Measurements from ENCODE around the gene TRAF3IP3.
A peak's percentile ranks its signal among the peaks of the same experiment; 100 is the strongest.

The TRAF3IP3 gene

DNA sequence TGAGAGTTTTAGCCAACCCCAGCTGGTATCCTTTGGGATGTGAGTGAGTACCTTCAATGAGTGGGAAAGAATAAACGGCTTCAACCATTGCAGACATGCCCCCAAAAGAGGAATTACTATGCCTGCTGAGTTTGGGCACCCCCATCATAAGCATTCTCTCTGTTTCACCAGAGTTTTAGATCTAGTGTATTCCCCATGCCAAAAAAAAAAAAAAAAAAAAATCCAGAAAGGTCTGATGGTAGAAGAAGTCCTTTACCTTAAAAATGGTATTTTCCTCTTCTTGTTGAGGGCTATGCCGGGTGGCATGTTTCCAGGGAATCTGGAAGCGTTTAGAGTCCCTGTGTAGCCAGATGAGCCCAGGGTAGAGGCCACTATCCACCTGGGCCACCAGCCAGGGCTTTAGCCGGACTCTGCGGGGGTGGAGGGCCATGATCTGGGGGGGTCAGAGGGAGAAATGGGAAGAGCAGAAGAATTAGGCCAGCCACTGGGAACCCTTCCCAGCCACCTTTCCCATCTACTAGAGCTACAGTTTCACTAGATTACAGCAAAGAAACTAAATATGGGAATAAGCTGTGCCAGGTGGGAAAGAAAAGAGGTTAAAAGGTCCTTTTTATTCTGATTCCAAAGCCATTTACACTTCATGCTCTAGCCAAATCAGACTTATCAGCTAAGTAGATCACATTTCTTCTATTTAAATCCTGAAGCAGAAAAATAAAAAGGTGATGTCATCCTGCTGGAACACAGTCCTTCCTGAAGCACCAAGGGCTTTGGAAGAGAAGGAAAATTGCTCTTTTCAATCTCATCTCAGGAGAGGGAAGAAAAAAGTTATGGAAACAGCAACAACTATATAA, 45.4 kb downstream of the TRAF3IP3 start:
- ATAC-seq, result no peak

- no peak for ATAC-seq
These were observed 46.4 kb downstream of the TRAF3IP3 start for GRCh38 chr1:209802117-209802779.

GRCh38 chr1:209802780-209803152, 46.9 kb downstream of the TRAF3IP3 start:
- ATAC-seq, result no peak

DNA sequence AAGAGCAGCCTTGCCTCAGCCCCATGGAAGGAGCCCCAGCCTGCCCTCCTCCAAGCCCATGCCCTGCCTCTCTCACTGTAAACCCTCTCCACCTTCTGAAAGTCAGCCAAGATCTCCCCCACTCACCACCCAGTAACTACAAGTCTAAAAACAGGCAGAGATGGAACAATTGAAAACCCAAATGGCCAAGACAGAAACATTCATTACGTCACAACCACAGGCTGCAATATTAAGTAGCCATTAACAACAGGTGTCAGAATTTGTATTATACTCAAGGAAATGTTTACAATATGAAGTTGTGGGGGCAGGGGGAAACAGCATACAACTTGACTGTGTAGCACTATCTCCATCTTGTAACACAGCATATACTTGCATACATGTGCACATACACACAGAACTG, 47.7 kb downstream of the TRAF3IP3 start:
- no peak for ATAC-seq

- ATAC-seq, result no peak
These were observed 49.5 kb downstream of the TRAF3IP3 start for GRCh38 chr1:209805341-209805781.

- peak; percentile 72 to 78 for ATAC-seq
These were observed 50.3 kb downstream of the TRAF3IP3 start, which contains the start of gene IRF6 for GRCh38 chr1:209805875-209806760. TSS of gene IRF6 (minus strand) at chr1:209806142. CDS start at chr1:209801413, 4,729 bp downstream.

GRCh38 chr1:209807509-209807908, 51.7 kb downstream of the TRAF3IP3 start:
- no peak for ATAC-seq

GRCh38 chr1:209808059-209808581, 52.3 kb downstream of the TRAF3IP3 start:
- ATAC-seq, result no peak

- no peak for ATAC-seq
These were observed 53.8 kb downstream of the TRAF3IP3 start for GRCh38 chr1:209809611-209810010.

- no peak for ATAC-seq
These were observed 54.9 kb downstream of the TRAF3IP3 start for GRCh38 chr1:209810783-209811182.

- no peak for ATAC-seq
These were observed 58.0 kb downstream of the TRAF3IP3 start for GRCh38 chr1:209813902-209814301.

GRCh38 chr1:209815490-209815889, 59.6 kb downstream of the TRAF3IP3 start:
- ATAC-seq, result no peak

- ATAC-seq, result no peak
These were observed 60.1 kb downstream of the TRAF3IP3 start for GRCh38 chr1:209815931-209816341.

DNA sequence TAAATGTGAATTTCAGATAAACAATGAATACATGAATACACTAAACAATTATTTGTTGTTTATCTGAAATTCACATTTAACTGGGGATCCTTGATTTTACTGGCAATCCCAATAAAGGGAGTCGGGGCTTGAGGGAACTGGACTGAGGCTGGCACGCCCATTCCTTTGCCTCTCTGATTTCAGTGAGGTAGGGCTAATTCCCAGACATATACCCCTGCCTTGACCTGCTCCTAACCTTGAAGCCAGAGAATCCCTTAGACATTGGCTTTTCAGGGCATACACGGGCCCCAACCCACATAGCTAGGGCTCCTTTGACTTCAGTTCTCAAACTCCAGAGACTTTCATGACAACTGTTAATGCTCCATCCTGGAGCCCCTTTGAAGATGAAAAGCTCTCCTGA, 61.1 kb downstream of the TRAF3IP3 start:
- no peak for ATAC-seq

DNA sequence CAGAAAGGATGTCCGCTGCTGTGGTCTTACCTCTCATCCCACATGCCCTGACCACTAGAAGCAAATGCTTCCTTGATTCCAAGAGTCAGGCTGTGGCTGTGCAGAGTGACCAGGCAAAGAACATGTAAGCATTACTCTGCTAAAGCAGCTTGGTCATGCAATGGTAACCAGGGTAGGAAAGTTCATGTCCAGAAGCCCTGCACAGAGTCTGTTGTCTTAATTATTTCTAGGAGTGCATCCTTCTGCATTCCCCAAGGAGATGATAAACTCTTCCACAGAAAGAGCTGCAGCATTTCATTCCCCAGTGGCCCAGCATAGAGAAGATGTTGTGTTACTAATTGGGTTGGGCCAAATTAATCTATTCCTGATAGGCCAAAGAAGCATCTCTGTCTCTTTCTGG, 61.8 kb downstream of the TRAF3IP3 start:
- no peak for ATAC-seq

DNA sequence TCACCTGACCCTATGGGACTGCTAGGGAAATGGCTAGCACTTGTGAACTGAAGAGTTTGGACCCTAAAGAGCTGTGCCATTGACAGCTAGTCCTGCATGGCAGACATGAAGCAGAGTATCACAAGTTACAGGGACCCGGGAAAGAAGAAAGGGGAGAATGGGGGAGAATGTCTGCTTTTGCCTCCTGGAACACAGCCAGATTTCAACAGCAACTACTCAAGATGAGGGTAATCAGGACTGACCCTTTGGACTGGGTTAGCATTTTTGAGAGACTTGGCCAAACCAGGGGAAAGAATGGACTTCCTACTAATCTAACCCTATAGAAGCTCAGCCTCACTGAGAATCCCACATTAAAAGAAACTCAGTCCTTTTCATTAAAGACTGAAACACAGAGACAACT, 63.2 kb downstream of the TRAF3IP3 start:
- no peak for ATAC-seq

- ATAC-seq, result no peak
These were observed 65.1 kb downstream of the TRAF3IP3 start for GRCh38 chr1:209820986-209821385.

DNA sequence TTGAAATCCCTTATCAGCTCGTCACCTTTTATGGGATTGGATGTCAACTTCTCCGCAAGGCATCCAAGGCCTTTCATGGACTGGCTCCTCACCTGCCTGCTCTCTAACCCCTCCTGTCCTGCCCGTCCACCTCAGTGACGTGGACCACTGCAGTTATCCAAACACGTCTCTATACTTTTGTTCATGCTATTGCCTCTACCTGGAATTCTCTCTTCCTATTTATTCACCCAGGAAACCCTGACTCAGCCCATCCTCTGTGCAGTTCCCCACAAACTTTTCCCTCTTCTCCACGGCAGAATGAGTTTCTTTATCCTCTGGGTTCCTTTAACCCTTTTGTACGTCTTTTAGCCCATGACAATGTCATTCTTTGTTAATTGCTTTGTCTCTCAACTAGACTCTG, 66.9 kb downstream of the TRAF3IP3 start:
- ATAC-seq, result no peak

DNA sequence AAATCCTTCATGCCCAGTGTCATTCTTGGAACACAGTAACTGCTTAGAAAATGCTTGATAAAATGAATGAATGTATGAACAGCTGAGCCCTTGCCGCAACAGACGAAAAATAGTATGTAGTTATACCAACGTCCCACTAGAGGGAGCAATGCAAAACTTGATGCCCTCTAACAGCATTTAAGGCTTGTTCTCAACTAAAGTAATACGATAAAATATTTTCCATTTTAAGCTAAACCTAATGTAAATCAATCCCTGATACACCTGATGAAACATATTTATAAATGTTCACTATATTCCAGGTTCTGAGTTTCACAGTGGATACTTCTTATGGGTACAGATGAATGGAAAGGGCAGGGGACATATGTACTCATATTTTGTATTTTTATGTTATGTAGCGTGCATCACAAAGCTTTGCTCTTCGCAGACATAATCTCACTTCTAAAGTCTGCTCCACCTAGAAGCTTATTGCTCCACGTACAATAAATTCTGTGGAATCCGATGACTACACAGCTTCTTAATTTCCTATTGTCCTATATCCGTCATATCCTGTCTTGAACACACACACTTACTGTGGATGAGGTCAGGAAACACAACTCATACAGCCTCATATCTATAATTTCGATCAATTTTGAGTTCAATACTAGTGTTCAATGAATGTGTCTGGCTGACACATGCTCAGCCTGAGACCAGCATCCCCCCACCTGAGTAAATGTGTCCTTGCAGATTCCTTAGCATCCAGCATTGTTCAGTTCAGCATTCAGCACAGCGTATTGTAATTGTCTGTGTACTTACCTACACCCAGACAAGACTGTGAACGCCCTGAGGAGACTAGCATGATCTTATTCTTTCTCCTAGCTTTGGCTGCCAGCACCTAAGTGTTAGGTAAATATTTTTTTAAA, 67.5 kb downstream of the TRAF3IP3 start:
- ATAC-seq, result peak in 1 of 2 donors; percentile 36

GRCh38 chr1:209825591-209826434, 70.0 kb downstream of the TRAF3IP3 start:
- no peak for ATAC-seq

Measured in activated CD4-positive, CD25-positive, alpha-beta regulatory T cell treated with anti-CD3 and anti-CD28 coated beads, Interleukin-2, amount 50 U/mL, for 24 hours (primary cell).